Right lobe of liver (tissue), 6 donors: ENCODE data around the gene SRC. TPM values are rescaled to one million over a fixed set of nuclear protein-coding genes. Genes with fewer than 3 reads are reported as not detected.

Source experiments
- ATAC-seq, 4 donors: fragments of 200-7000 bp; cut with Tn5 transposase; one replicate each; pipeline ENCODE4 v1.9.1; 2020; ENCODE audit warnings: mild to moderate bottlenecking in 4 of 4, moderate library complexity in 4 of 4
- DNase-seq, 3 donors: peaks; one replicate each; pipeline ENCODE4 v3.0.0-alpha.2; 2020
- H3K27ac ChIP-seq, 3 donors: fragments of 200-600 bp; one replicate each; pipeline ENCODE4 v1.8.0; 2022
- H3K27me3 ChIP-seq, 2 donors: fragments of 200-600 bp; one replicate each; pipeline ENCODE4 v1.8.0; 2022
- H3K36me3 ChIP-seq, 4 donors: fragments of 200-600 bp; sonication (generic) in 1 of 4; one replicate each; pipeline versions ENCODE4 v1.5.1 to v1.8.0; 2017 to 2022; ENCODE audit warnings: control low read depth in 1 of 4
- H3K4me1 ChIP-seq, 4 donors: fragments of 200-600 bp; sonication (generic) in 1 of 4; one replicate each; pipeline versions ENCODE4 v1.5.1 to v1.8.0; 2017 to 2022; ENCODE audit warnings: control low read depth in 1 of 4
- H3K4me3 ChIP-seq, 3 donors: fragments of 200-600 bp; one replicate each; pipeline ENCODE4 v1.8.0; 2022
- H3K9me3 ChIP-seq, 4 donors: fragments of 200-600 bp; sonication (generic) in 1 of 4; one replicate each; pipeline versions ENCODE4 v1.5.1 to v1.8.0; 2017 to 2022; ENCODE audit warnings: control low read depth in 1 of 4
- POLR2A ChIP-seq: fragments of 450-650 bp; IDR thresholded peaks from one replicate; pipeline ENCODE4 v1.6.1; 2017; ENCODE audit warnings: antibody characterized with exemption, mild to moderate bottlenecking
- WGBS: methylation state at CpG from one replicate; pipeline ENCODE4 v1.1.6; 2018; ENCODE audit warnings: low coverage, low lambda C conversion rate; ENCODE audit not compliant: insufficient coverage; ENCODE audit errors: missing lambda C conversion rate; 5-methylcytosine and 5-hydroxymethylcytosine counted together
- intact Hi-C, 2 donors: fragments of 100-400 bp; cut with DNase I; formaldehyde crosslinking; loops; one replicate each; pipeline versions ENCODE4 v1.11.2 to v1.14.1; 2022
- total RNA-seq, 6 experiments: library from RNA; depleted of rRNA in 2 of 6; stranded (reverse); fragments of >200 nt in 2 of 6; fragmentation: NEBNext Ultra II Directional in 3 of 6; extraction: Animal tissue kit (Norgen Biotek cat#: 25700) in 3 of 6; gene quantifications; one replicate each; pipeline versions ENCODE4 v1.1.0 to v1.2.4, GENCODE V29; 2016 to 2023
- TF ChIP-seq, protein P1 (sequence below), 4 donors: fragments of 200-600 bp in 3 of 4; fragments of 450-650 bp in 1 of 4; IDR thresholded peaks; one replicate each; pipeline versions ENCODE4 v1.5.1 to v1.8.0; 2016 to 2022; ENCODE audit warnings: antibody characterized with exemption in 4 of 4, mild to moderate bottlenecking in 2 of 4
- donor health status: DM: no; HTN: yes; CAD: no.
- donor health status: DM: no; HTN: no; CAD: no.
- donor health status: DM: no; HTN: no; CAD: no.
- donor health status: DM: no; HTN: yes; CAD: no.
- donor health status: DM: no; HTN: yes; CAD: no.

The SRC gene
- total RNA-seq, 6 experiments from 2014 or later: 3.1 to 17.3 (median 11.2) TPM

DNA sequence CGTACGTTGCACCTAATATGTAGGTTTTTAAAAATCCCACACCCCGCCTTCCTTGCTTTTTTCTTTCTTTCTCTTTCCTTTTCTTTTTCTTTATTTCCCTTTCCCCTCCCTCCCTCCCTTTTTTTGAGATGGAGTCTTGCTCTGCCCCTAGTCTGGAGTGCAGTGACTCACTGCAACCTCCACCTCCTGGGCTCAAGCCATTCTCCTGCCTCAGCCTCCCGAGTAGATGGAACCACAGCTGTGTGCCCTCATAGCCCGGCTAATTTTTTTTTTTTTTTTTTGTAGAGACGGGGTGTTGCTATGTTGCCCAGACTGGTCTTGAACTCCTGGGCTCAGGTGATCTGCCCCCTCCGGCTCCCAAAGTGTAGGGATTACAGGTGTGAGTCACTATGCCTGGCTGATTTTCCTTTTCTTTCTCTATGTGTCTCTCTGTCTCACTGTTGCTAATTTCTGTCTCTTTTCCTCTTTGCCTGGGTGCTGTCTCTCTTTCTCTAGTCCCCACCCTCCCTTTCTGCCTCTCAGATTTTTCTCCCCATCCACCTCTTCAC is 61.2 kb downstream of the SRC start:
- WGBS: 33% methylated on average over 6 of the region's 7 CpGs
- TF ChIP-seq, protein P1, sequence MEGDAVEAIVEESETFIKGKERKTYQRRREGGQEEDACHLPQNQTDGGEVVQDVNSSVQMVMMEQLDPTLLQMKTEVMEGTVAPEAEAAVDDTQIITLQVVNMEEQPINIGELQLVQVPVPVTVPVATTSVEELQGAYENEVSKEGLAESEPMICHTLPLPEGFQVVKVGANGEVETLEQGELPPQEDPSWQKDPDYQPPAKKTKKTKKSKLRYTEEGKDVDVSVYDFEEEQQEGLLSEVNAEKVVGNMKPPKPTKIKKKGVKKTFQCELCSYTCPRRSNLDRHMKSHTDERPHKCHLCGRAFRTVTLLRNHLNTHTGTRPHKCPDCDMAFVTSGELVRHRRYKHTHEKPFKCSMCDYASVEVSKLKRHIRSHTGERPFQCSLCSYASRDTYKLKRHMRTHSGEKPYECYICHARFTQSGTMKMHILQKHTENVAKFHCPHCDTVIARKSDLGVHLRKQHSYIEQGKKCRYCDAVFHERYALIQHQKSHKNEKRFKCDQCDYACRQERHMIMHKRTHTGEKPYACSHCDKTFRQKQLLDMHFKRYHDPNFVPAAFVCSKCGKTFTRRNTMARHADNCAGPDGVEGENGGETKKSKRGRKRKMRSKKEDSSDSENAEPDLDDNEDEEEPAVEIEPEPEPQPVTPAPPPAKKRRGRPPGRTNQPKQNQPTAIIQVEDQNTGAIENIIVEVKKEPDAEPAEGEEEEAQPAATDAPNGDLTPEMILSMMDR (IDR thresholded peaks at IDR 0.05): no peak
- no peak for TF ChIP-seq POLR2A
- no peaks in the 10 kb centered on the region for H3K27me3 ChIP-seq
- H3K36me3 ChIP-seq: no peaks in the 10 kb centered on the region
- H3K9me3 ChIP-seq: no peaks in the 10 kb centered on the region
- no peak overlapping the region for H3K4me3 ChIP-seq
- no peak overlapping the region for H3K27ac ChIP-seq
- H3K4me1 ChIP-seq: peaks cover 0 to 9% (median 0%) of the 10 kb centered on the region in 4 donors
- no peak for ATAC-seq
- intact Hi-C loops: no loop called here
- no peak for DNase-seq

DNA sequence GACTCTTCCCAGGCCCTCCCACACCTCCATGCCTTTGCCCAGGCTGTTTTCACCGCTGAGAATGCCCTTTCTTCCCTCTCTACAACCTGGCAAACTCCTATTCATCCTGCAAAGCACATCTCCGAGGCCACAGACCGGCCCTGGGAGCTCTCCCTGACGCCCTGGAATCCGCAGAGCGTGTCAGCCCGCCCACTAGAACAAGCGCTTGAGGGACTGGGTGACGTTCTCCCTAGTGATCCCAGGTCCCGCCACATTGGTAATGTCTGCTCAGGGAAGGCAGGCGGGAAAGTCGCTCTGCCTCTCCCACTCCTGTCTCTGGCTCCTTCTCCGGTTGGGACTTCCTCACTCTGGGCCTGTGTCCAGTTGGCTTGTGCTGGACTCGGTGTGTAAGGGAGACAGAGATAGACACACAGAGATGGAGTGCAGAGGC is 61.6 kb downstream of the SRC start:
- intact Hi-C loops: no loop called here
- DNase-seq (no peak), ATAC-seq (peak in 1 of 4 donors; percentile 7)
- Histone ChIP-seq H3K27ac (no peak overlapping the region), H3K27me3 (no peaks in the 10 kb centered on the region), H3K4me1 (peaks cover 0 to 9% (median 0%) of the 10 kb centered on the region in 4 donors), H3K9me3 (no peaks in the 10 kb centered on the region), H3K36me3 (no peaks in the 10 kb centered on the region), H3K4me3 (no peak overlapping the region)
- 51% methylated on average over 12 of the region's 14 CpGs for WGBS
- TF ChIP-seq, protein P1 (IDR thresholded peaks at IDR 0.05): no peak
- no peak for TF ChIP-seq POLR2A

DNA sequence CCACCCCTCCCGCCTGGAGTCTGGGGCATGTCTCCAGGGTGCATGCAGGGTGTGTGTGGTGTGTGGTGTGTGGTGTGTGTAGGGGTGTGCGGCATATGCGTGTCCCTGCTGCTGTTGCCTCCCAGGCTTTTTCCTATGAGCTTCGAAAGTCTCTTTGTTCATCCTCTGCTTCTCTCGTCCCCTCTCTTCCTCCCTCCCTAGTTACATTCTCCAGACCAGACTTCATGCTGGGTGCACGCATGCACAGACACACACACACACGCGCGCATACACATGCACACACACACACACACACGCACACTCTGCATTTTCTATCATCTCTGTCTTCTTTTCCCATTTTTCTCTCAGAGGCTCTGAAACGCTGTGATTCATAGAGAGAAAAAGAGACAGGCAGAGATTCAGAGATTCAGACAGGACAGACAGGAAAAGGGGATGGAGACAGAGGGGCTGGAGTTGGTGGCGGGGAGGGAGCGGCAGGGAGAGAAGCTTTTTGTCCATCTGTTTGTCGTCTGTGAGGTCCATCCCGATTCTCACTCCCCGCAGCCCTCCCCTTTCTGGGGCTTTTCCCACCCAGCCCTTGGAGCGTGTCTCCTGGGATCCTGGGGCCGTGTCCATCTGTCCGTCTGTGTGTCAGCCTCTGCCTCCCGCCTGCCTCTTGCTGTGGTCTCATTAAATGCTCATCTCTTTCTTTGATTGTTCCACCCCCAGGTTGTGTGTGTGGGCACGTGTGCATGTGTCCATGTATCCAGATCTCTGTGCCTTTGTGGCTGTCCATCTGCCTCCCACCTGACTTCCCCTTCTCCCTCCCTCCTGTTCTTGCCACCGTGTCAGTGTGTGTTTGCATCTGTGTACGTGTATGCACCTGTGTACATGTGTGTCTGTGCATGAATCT is 62.6 kb downstream of the SRC start:
- 39% methylated on average over 20 of the region's 23 CpGs for WGBS
- no peaks in the 10 kb centered on the region for H3K27me3 ChIP-seq
- TF ChIP-seq, protein P1 (IDR thresholded peaks at IDR 0.05): no peak
- TF ChIP-seq POLR2A: no peak
- intact Hi-C loops: no loop called here
- no peak overlapping the region for H3K4me3 ChIP-seq
- no peak overlapping the region for H3K27ac ChIP-seq
- no peak for ATAC-seq
- H3K36me3 ChIP-seq: no peaks in the 10 kb centered on the region
- peaks cover 0 to 9% (median 0%) of the 10 kb centered on the region in 4 donors for H3K4me1 ChIP-seq
- DNase-seq: no peak
- no peaks in the 10 kb centered on the region for H3K9me3 ChIP-seq

- 38% methylated on average over 13 of the region's 17 CpGs for WGBS
Observed at GRCh38 chr20:37411408-37412219, 65.7 kb downstream of the SRC start.

More at GRCh38 chr20:37411408-37412219, 65.7 kb downstream of the SRC start:
- intact Hi-C loops: no loop called here
- ATAC-seq (no peak), DNase-seq (no peak)
- Histone ChIP-seq H3K36me3 (no peaks in the 10 kb centered on the region), H3K9me3 (no peaks in the 10 kb centered on the region), H3K4me3 (no peak overlapping the region), H3K27me3 (no peaks in the 10 kb centered on the region), H3K27ac (no peak overlapping the region), H3K4me1 (peaks cover 0 to 3% (median 0%) of the 10 kb centered on the region in 4 donors)
- no peak for TF ChIP-seq POLR2A
- TF ChIP-seq, protein P1 (IDR thresholded peaks at IDR 0.05): no peak
